NCI-H146 treated with DMSO at 0.1 percent for 48 hours (cell line): ENCODE data around the gene UBN1.

Experiments
- DNase-seq: peaks from one replicate; lab custom pipeline; 2025; ENCODE audit not compliant: unreplicated experiment; lab: John Stamatoyannopoulos, UW

The UBN1 gene

DNA sequence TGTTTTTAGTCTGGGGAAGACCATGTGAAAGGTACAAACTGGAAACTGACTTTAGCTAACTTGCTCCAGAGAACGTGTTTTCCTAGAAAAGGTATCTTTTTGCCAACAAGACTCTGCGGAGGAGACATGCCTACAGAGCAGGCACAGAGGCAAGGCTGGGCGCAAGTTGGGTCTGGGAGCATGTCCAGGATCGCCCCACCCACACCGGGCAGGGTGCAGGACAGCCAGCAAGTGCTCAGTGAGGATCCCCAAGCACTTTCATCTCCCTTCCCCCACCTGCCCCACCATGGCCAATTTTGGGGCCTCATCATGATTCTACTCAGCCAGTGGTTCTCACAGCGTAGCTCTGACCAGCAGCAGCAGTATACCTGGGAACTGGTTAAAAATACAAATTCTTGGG is 26.6 kb upstream of the UBN1 start:
- DNase-seq: no peak

GRCh38 chr16:4825196-4825595 is 22.1 kb upstream of the UBN1 start:
- no peak for DNase-seq

- DNase-seq: no peak
These were observed 20.8 kb upstream of the UBN1 start for GRCh38 chr16:4826526-4826925.

DNA sequence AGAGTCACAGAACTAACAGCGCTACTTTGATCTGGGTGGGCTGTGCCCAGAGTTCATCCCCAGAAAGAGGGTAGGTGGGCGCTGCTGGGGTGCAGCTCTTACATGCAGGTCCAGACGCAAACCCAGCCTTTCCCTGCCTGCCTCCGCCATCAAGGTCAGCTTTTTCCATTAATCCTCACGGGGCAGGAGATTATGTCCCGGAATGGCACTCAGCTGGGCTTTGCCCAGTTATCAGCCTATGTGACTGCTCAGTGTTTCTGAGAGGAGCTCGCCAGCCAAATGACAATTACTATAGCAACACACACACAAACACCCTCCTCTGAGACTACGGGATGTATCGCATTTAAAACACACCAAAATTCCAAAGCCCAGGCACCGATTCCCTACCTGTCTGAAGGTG is 20.3 kb upstream of the UBN1 start:
- DNase-seq: no peak

GRCh38 chr16:4828567-4829321 is 18.5 kb upstream of the UBN1 start:
- DNase-seq: no peak

- DNase-seq: no peak
These were observed 16.9 kb upstream of the UBN1 start for GRCh38 chr16:4830408-4830807.

DNA sequence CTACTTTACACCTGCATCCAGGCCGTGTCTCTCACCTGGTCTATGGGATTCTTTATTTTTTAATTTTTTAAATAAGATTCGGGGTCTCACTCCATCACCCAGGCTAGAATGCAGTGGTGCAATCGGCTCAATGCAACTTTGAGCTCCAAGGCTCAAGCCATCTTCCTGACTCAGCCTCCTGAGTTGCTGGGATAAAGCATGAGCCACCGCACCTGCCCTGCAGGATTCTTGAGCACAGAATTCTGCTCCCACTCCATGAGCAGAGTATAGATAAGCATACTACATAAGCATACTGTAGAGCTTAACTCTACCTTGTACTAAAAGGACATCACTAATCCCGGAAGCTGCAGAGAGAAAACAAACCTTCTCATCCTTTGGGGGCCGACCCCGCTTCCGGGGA is 15.7 kb upstream of the UBN1 start:
- no peak for DNase-seq

DNA sequence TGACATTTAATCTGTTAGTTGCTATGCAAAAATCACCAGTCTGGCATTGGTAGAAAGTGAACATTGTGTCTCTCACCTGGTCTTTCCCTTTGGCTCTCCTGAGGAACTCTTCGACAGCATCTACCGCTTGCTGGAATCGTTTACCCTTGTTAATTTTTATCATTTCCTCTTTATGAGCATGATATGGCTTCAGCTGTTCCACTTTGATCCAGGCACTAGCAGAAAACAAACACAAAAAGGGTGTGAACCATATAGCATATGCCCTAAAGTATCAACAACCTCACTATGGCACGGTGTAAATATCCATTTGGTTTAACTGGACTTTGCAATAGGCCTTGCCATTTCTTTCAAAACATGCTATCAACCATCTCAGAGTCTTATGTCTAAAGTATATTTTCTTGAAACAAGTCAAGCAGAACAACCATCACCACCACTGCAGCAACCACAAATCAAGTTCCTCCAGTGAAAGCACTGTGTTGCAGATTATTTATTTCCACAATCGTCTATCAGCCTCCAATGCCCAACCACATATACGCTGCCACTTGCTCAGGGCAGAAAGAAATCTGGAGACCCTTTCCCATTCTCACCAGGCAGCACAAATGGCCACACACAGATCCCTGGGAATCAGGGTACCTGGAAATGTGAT is 14.5 kb upstream of the UBN1 start:
- no peak for DNase-seq

- no peak for DNase-seq
These were observed 13.7 kb upstream of the UBN1 start for GRCh38 chr16:4833584-4833983.

DNA sequence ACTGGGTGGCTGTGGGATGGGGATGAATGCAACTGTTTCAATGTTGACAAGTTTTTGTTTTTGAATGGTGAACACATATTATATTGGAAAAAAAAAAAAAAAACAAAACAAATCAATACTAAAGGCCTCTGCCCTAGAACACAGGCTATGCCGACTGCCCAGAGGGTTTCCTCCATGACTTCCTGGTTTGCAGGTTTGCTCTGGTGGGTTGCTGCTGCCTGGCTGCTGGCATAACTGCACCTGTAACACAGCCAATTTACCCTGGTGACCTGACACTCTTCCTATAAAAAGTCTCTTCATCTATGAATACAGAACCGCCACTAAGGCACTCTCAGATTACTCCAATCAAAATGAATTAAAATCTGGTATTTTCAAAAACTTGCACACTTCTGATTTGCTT is 10.6 kb upstream of the UBN1 start:
- DNase-seq: no peak

- no peak for DNase-seq
These were observed 9.4 kb upstream of the UBN1 start for GRCh38 chr16:4837733-4838501.

GRCh38 chr16:4839942-4840341 is 7.3 kb upstream of the UBN1 start:
- no peak for DNase-seq

- no peak for DNase-seq
These were observed 6.3 kb upstream of the UBN1 start for GRCh38 chr16:4840984-4841383.

DNA sequence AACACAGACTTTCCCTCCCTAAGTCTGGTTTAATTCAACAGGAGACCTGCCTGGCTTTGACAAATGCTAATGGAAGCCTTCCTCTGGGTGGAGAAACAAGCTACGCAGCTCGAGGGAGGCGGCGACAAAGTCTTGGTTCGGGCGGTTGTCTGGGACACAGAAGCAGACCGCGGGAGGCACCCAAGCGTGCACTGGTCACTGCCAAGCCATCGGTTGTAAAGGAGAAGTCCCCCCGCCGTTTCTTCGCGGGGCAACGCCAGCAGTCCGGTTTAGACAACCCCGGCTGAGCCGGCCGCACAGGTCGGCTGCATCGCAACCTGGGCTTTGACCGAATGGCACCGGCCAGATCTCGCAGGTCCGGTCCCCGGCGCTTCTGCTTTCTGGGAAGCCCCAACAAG is 779 bp upstream of the UBN1 start:
- no peak for DNase-seq

DNA sequence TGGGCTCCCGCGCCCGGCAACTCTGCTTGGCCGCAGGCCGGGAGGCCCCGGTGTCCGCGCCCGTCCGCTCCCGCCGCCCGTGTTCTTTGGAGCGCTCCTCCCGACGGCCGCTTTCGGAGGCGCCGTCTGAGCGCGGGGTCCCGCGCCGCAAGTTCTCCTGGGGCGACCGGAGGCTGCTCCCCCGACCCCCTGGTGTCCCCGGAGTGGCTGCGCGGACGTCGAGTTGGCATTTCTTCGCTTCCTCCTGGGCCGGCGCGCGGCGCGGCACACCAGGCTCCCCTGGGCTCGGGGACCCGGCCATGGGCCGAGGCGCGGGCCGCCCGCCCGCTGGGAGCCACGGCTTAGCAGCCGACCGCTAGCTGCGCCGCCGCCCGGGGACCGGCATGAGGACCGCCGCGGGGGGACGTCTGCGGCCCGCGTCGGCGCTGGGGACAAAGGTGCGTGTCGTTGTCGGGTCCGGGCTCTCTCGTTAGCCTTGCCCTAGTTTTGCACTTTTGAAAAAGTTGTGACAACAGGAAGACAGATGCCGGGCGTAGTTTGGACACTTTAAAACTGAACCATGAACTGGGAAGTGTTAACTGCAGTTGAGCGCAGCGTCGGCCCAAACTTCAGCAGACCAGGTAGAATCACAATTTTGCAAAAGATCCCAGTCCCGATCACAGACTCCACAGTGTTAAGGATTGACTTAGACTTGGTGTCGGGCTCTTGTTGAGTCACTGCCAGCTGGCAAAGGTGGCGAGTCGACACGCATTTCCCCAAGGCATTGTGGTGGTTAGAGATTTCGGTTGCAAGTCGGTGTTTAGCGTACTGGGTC is 700 bp downstream of the UBN1 start:
- no peak for DNase-seq

GRCh38 chr16:4850211-4850610 is 2.9 kb downstream of the UBN1 start:
- no peak for DNase-seq

- no peak for DNase-seq
These were observed 5.1 kb downstream of the UBN1 start for GRCh38 chr16:4852221-4852872.

GRCh38 chr16:4855371-4855770 is 8.1 kb downstream of the UBN1 start:
- no peak for DNase-seq

DNA sequence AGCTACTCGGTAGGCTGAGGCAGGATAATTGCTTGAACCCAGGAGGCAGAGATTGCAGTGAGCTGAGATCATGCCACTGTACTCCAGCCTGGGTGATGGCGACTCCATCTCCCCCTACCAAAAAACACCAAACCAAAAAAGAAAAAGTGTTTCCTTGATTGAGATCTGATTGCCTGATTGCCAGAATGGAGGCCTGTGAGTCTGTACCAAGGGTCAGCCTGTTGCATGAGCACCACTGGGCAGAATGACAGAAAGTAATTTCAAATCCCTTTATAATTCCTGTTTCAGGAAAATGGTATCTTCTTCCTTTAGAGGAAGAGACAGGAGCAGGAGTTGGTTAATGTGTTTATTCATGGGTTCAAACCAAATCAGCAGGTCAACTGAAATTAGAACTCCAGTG is 8.5 kb downstream of the UBN1 start:
- DNase-seq: no peak

DNA sequence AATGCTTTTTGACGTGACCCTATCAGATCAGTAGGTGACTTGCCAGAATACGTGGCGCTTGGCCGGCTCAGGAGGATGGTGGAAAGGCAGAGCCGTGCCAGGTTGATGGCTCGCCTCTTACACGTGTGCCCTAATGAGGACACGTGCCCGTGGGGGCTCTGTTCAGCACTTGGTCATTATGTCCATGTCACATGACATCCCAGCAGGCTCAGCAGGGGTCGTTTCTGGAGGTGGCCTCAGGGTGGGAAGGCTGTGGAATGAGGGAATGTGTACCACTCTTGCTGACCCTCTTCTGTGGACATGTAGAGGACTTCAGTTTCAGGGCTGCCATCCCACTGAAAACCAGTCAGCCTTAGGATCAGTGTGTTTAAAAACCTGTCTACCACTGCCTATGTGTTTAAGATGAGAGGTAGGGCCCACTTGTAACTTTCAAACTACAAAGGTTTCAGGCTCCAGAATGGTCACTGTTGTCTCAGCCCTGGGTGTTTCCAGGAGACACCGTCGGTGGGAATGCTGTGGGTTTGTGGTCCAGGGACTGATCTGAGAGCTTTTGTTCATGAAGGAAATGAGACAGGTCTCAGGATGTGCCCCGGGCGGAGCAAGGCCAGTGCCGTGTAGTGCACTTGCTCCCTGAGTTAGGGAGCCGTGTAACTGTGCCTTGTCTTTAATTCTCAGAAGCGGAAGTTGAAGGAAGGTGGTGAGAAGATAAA is 12.1 kb downstream of the UBN1 start:
- no peak for DNase-seq
